RKO (cell line): Measurements from ENCODE around the gene ABCC1.
"Not testable (repeated sequence)": the region's sequence is repeated elsewhere in the genome, so short reads cannot be mapped to it uniquely, and the experiment has no call there.

ENCODE experiments used
- DNase-seq: peaks from one replicate; pipeline ENCODE4 v3.0.0-alpha.2; 2016; ENCODE audit warnings: low spot score

ABCC1 gene

GRCh38 chr16:16159662-16160061 lies 210.2 kb downstream of the ABCC1 start:
- no peak for DNase-seq

- DNase-seq = no peak
Observed at GRCh38 chr16:16161319-16161718, 211.9 kb downstream of the ABCC1 start.

GRCh38 chr16:16161840-16162239 lies 212.4 kb downstream of the ABCC1 start:
- not testable (repeated sequence) for DNase-seq

- no peak for DNase-seq
Observed at GRCh38 chr16:16162591-16162990, 213.2 kb downstream of the ABCC1 start.

- DNase-seq = no peak
Observed at GRCh38 chr16:16163109-16163508, 213.7 kb downstream of the ABCC1 start.

GRCh38 chr16:16163571-16163970 lies 214.2 kb downstream of the ABCC1 start:
- DNase-seq = no peak

GRCh38 chr16:16164243-16164642 lies 214.8 kb downstream of the ABCC1 start:
- DNase-seq = no peak

- no peak for DNase-seq
Observed at GRCh38 chr16:16166085-16166484, 216.7 kb downstream of the ABCC1 start.

- DNase-seq = no peak
Observed at GRCh38 chr16:16166949-16167348, 217.5 kb downstream of the ABCC1 start.

- DNase-seq = no peak
Observed at GRCh38 chr16:16167927-16168326, 218.5 kb downstream of the ABCC1 start.

- no peak for DNase-seq
Observed at GRCh38 chr16:16168431-16168830, 219.0 kb downstream of the ABCC1 start.

GRCh38 chr16:16169615-16170014 lies 220.2 kb downstream of the ABCC1 start:
- DNase-seq = no peak

GRCh38 chr16:16171332-16171919 lies 222.0 kb downstream of the ABCC1 start:
- no peak for DNase-seq

GRCh38 chr16:16172991-16173390 lies 223.6 kb downstream of the ABCC1 start:
- no peak for DNase-seq

- no peak for DNase-seq
Observed at GRCh38 chr16:16175296-16175695, 225.9 kb downstream of the ABCC1 start.

GRCh38 chr16:16176328-16176727 lies 226.9 kb downstream of the ABCC1 start:
- no peak for DNase-seq

- DNase-seq = no peak
Observed at GRCh38 chr16:16178455-16179162, 229.2 kb downstream of the ABCC1 start.

GRCh38 chr16:16181748-16182147 lies 232.3 kb downstream of the ABCC1 start:
- not testable (repeated sequence) for DNase-seq

- DNase-seq = no peak
Observed at GRCh38 chr16:16182918-16183317, 233.5 kb downstream of the ABCC1 start.

GRCh38 chr16:16183562-16183961 lies 234.1 kb downstream of the ABCC1 start:
- DNase-seq = no peak

- no peak for DNase-seq
Observed at GRCh38 chr16:16184594-16184993, 235.2 kb downstream of the ABCC1 start.

GRCh38 chr16:16185095-16185494 lies 235.7 kb downstream of the ABCC1 start:
- DNase-seq = no peak

GRCh38 chr16:16186820-16187219 lies 237.4 kb downstream of the ABCC1 start:
- DNase-seq = no peak

GRCh38 chr16:16188827-16189226 lies 239.4 kb downstream of the ABCC1 start:
- DNase-seq = no peak
